Panc1 (cell line): ENCODE measurements around the gene ASB16. TPM values are rescaled to one million over a fixed set of nuclear protein-coding genes. Genes with fewer than 3 reads are reported as not detected.
"Not testable (repeated sequence)": the region's sequence is repeated elsewhere in the genome, so short reads cannot be mapped to it uniquely, and the experiment has no call there.

ENCODE experiments used
- ATAC-seq: fragments of 200-7000 bp; cut with Tn5 transposase; 2 replicates; pipeline ENCODE4 v1.9.1; 2020; ENCODE audit warnings: mild to moderate bottlenecking, moderate library complexity
- BruUV-seq: library from RNA; stranded (reverse); fragments of 400-500 nt; replicated peaks from 2 replicates; lab custom pipeline; 2021; lab: Mats Ljungman, UMichigan
- CTCF ChIA-PET: fragments of 300-600 bp; sonication (Branson Sonifier 250); formaldehyde crosslinking; loops from one replicate; lab custom pipeline; 2022; ENCODE audit warnings: antibody characterized with exemption; lab: Charles Lee
- POLR2A ChIA-PET: fragments of 300-600 bp; sonication (Branson Sonifier 250); formaldehyde crosslinking; loops from one replicate; lab custom pipeline; 2022; ENCODE audit warnings: antibody characterized with exemption; lab: Charles Lee
- DNase-seq: peaks from one replicate; pipeline ENCODE4 v3.0.0-alpha.2; 2010; ENCODE audit warnings: low read depth, low spot score
- H3K27ac ChIP-seq: 2 replicates; pipeline ENCODE4 v1.5.1; 2011; ENCODE audit warnings: mild to moderate bottlenecking, low read length, inconsistent platforms
- H3K27me3 ChIP-seq: fragments of 200-500 bp; sonication (Bioruptor generic); 2 replicates; pipeline ENCODE4 v1.6.0; 2014; ENCODE audit warnings: low read length, inconsistent platforms; ENCODE audit not compliant: control insufficient read depth, insufficient read depth
- H3K36me3 ChIP-seq: fragments of 200-500 bp; sonication (Bioruptor generic); 2 replicates; pipeline ENCODE4 v1.5.1; 2014; ENCODE audit warnings: inconsistent platforms, mild to moderate bottlenecking, low read length, moderate library complexity; ENCODE audit not compliant: control insufficient read depth, insufficient read depth
- H3K4me1 ChIP-seq: 2 replicates; pipeline ENCODE4 v1.5.1; 2011; ENCODE audit warnings: inconsistent platforms, mild to moderate bottlenecking, low read length, moderate library complexity; ENCODE audit not compliant: control insufficient read depth, insufficient read depth
- H3K4me3 ChIP-seq, 2 experiments: 2 replicates each; pipeline ENCODE4 v1.5.1; 2011 to 2012; ENCODE audit warnings: low read depth in 2 of 2, low read length in 2 of 2, mild to moderate bottlenecking in 2 of 2, inconsistent platforms in 1 of 2, moderate library complexity in 1 of 2
- H3K9me3 ChIP-seq: fragments of 200-500 bp; sonication (Bioruptor generic); 2 replicates; pipeline ENCODE4 v1.5.1; 2014; ENCODE audit warnings: low read depth, mild to moderate bottlenecking, inconsistent platforms, low read length, moderate library complexity; ENCODE audit not compliant: control insufficient read depth, insufficient read depth
- CTCF ChIP-seq: fragments of 450-650 bp; IDR thresholded peaks from 2 replicates; pipeline ENCODE4 v1.5.1; 2017; ENCODE audit warnings: mild to moderate bottlenecking
- POLR2AphosphoS5 ChIP-seq: IDR thresholded peaks from 2 replicates; pipeline ENCODE4 v1.6.1; 2012; ENCODE audit warnings: mild to moderate bottlenecking, low read depth, low read length, moderate library complexity
- REST ChIP-seq, 2 experiments: IDR thresholded peaks; 2 replicates each; pipeline ENCODE4 v1.6.1; 2011 to 2012; ENCODE audit warnings: low read depth in 2 of 2, control low read depth in 1 of 2, low read length in 1 of 2, mild to moderate bottlenecking in 1 of 2, moderate library complexity in 1 of 2; ENCODE audit not compliant: insufficient read depth in 1 of 2
- SIN3A ChIP-seq: IDR thresholded peaks from 2 replicates; pipeline ENCODE4 v1.6.1; 2012; ENCODE audit warnings: low read depth, mild to moderate bottlenecking, low read length, moderate library complexity, borderline replicate concordance; ENCODE audit not compliant: insufficient read depth
- TCF7L2 ChIP-seq: IDR thresholded peaks from 2 replicates; pipeline ENCODE4 v1.6.1; 2011; ENCODE audit warnings: mild to moderate bottlenecking, low read depth, low read length, inconsistent platforms
- in situ Hi-C: cut with HindIII; loops from 2 replicates; pipeline ENCODE4 v1.10.0; 2016; ENCODE audit warnings: low sequenced_read_pairs, low pct_unique_long_range_greater_than_20kb
- intact Hi-C: fragments of 100-400 bp; cut with micrococcal nuclease; formaldehyde crosslinking; loops from one replicate; pipeline ENCODE4 v1.10.0; 2022; ENCODE audit not compliant: unreplicated experiment
- total RNA-seq: library from RNA; stranded (reverse); gene quantifications from one replicate; pipeline ENCODE4 v1.2.1, GENCODE V29; 2021; ENCODE audit not compliant: unreplicated experiment

Gene ASB16
- total RNA-seq, 1 experiment from 2014 or later = not detected

DNA sequence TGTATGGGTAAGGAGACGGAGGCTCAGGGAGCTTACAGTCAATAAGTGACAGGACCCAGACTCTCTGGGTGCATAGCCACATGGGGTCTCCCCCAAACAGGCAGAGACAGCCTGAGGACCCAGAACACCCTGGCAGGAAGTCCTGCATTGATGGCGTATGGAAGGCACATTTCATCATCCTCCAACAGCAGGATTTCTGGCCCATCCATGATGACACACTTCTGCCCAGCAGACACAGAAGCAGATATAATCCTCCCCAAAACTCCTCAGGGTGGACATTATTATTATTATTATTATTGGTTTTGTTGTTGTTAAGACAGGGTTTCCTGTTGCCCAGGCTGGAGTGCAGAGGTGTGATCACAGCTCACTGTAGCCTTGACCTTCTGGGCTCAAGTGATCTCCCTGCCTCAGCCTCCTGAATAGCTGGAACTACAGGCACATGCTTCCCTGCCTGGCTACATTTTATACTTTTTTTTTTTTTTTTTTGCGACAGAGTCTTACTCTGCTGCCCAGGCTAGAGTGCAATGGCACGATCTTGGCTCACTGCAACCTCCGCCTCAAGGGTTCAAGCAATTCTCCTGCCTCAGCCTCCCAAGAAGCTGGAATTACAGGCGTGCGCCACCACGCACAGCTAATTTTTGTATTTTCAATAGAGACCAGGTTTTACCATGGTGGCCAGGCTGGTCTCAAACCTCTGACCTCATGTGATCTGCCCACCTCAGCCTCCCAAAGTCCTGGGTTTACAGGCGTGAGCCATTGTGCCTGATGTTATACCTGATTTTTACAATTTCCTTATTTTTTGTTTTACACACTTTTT lies 35.5 kb upstream of the ASB16 start:
- H3K36me3 ChIP-seq = no peaks in the 10 kb centered on the region
- no TSS peak for BruUV-seq
- CTCF ChIA-PET = interaction anchor here (0.6 kb wide), 1 partner anchor 15 kb away, joined by 3 read pairs; no protein-coding TSS in a partner anchor
- no peak overlapping the region; the same call in 1 of the 2 replicates for H3K27ac ChIP-seq
- H3K27me3 ChIP-seq = no peaks in the 10 kb centered on the region
- in situ Hi-C loops (no loop called here), intact Hi-C loops (no loop called here)
- no peaks in the 10 kb centered on the region for H3K9me3 ChIP-seq
- ATAC-seq (no peak), DNase-seq (no peak)
- H3K4me3 ChIP-seq = no peak overlapping the region
- TF ChIP-seq TCF7L2 = no peak
- TF ChIP-seq SIN3A = no peak
- no peak for TF ChIP-seq CTCF
- no peak for TF ChIP-seq REST (IDR thresholded peaks at IDR 0.05; ENCODE audit: insufficient read depth in 1 of 2, low read depth in 2 of 2, low read length in 1 of 2)
- TF ChIP-seq POLR2AphosphoS5 = no peak
- POLR2A ChIA-PET = no interaction called here
- peaks cover 13% of the 10 kb centered on the region for H3K4me1 ChIP-seq

DNA sequence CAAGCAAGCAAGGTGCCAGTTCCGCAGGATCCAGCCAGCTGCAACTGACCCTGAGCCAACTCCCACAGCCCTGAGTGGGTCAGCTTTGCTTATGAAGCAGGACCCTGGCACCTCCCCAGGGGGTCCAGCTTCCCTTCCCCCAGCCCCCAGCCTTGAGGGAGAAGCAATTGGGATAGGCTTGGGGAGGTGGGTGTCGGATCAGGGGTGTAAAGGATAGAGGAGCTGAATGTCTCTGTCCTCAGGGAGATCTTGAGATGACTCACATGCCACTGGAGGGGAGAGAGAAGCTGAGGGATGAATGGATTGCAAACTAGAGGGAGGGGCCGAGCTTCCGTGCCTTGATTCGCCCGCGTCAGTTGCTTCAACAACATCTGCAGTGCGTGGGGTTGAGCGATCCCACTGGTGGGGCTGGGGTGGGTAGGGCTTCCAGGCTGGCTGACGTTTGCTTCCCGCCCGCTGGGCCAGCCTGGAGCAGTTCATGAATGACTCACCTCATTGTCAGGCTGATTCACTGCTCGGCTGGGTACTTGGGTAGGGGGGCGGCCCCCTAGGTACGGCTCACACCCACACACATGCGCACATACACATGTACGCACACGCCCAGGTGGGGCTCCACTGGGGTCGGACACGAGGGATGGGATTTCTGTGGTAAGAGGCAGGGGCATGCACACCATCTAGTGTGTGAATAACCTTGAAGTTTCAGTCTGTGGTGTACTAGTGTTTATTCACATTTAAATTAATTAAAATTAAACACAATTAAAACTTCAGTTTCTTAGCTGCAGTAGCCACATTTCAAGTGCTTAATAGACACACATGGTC lies 32.4 kb upstream of the ASB16 start:
- CTCF ChIA-PET = interaction anchor here (0.5 to 0.9 kb wide), 3 partner anchors 30 to 292 kb away, joined by 3 read pairs; no protein-coding TSS in a partner anchor
- POLR2A ChIA-PET = no interaction called here
- peak; percentile 73 for DNase-seq
- Histone ChIP-seq H3K27ac (peak overlapping the region; percentile 40), H3K4me1 (peaks cover 10% of the 10 kb centered on the region), H3K9me3 (no peaks in the 10 kb centered on the region), H3K27me3 (no peaks in the 10 kb centered on the region), H3K4me3 (peak overlapping the region; percentile 14 to 42), H3K36me3 (no peaks in the 10 kb centered on the region; the same call in 1 of the 2 replicates)
- intact Hi-C loops = no loop called here
- TF ChIP-seq POLR2AphosphoS5 = no peak
- TF ChIP-seq REST (IDR thresholded peaks at IDR 0.05; ENCODE audit: insufficient read depth in 1 of 2, low read depth in 2 of 2, low read length in 1 of 2) = no peak
- TF ChIP-seq CTCF = no peak
- no peak for TF ChIP-seq TCF7L2
- TF ChIP-seq SIN3A = no peak
- peak; percentile 90 for ATAC-seq
- BruUV-seq = no TSS peak
- in situ Hi-C loops = no loop called here

GRCh38 chr17:44143921-44144320 lies 26.6 kb upstream of the ASB16 start:
- H3K36me3 ChIP-seq, POLR2A ChIA-PET, H3K4me3 ChIP-seq, in situ Hi-C loops, H3K27me3 ChIP-seq, H3K27ac ChIP-seq, H3K4me1 ChIP-seq, H3K9me3 ChIP-seq, intact Hi-C loops, CTCF ChIA-PET, BruUV-seq, DNase-seq, ATAC-seq: not testable (repeated sequence)
